Activated CD4-positive, alpha-beta T cell treated with anti-CD3 and anti-CD28 coated beads, Interleukin-2, amount 50 U/mL, for 1 hour (primary cell): ENCODE data around the gene ANO9.
"Not testable (repeated sequence)": the region's sequence is repeated elsewhere in the genome, so short reads cannot be mapped to it uniquely, and the experiment has no call there.

Experiments used
- DNase-seq: peaks from one replicate; pipeline ENCODE4 v3.0.0-alpha.2; 2020

ANO9 gene

DNA sequence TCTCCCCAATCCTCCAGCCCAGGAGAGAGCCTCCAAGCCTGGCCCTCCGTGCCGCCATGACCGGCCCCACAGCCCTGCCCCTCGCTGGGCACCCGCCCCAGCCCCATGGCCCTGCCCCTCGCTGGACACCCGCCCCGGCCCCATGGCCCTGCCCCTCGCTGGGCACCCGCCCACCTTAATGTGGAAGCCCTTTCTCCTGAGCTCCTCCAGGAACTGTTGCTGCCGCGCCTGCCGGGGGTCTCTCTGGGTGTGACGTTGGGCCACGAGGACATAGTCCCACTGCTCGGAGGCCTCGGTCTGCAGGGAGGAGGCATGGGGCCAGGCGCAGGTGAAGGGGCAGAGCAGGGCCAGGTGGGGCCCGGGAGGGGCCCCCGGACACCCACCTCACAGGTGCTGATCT, 8.2 kb downstream of the ANO9 start:
- DNase-seq = no peak

DNA sequence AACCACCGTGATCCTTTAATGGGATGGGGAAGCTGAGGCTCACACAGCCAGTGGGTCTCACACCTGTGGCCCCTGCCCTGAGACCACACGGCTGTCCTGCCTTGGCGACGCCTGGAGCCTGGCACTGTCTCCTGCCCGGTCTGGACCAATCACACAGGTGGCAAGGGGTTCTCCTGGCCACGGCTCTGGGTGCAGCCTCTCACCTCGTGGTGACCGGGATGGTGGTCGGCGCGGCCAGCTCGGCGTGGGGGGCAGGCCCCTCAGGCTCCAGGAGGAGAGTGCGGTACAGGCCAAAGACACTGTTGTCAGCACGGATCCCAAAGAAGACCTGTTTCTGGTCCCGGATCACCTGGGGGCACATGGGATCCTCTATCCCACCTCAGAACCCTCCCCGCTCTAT, 8.7 kb downstream of the ANO9 start:
- no peak for DNase-seq

DNA sequence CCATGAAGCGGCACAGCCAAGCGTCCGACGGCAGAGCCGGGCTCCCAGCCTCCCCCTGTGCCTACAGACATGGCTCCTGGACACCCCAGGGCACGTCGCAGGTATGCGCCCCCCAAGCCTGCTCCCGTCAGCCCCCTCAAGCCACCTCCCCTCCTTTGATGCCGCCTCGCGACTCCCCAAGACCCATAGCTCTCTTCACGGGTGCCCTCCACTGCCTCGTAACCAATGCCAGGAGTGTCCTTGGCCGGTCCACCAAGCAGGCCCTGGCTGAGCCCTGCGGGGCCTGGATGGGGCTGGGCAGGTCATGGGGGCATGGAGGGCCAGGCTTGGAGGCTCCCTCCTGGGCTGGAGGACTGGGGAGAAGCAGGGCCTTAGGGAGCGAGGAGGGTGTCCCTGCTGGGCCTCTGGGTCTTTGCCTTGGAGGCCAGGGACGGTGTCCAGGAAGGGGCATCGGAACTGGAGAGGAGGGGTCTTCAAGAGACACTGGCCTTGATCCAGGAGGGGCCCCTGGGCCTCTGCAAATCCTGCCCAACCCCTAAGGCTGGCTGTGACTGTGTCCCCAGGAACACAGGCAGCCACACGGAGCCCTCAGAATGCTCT, 9.2 kb downstream of the ANO9 start:
- DNase-seq = no peak

DNA sequence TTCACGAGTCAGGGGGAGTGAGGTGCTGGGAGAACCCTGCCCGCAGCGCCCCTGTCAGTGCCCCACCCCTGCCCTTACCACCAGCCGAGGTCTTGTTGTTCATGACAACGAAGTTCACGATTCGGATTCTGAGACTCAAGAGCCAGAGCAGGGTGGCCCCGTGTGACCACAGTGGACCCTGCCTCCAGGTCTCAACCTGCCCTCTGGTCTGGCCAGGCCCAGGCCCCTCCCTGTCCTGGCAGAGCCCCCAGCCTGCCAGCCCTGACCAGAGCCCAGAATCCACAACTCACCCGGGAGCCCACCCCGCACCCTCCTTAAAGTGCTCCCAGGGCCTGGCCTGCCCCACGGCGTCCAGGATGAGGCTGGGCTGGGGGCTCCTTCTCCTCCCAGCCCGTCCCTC, 9.9 kb downstream of the ANO9 start:
- no peak for DNase-seq

DNA sequence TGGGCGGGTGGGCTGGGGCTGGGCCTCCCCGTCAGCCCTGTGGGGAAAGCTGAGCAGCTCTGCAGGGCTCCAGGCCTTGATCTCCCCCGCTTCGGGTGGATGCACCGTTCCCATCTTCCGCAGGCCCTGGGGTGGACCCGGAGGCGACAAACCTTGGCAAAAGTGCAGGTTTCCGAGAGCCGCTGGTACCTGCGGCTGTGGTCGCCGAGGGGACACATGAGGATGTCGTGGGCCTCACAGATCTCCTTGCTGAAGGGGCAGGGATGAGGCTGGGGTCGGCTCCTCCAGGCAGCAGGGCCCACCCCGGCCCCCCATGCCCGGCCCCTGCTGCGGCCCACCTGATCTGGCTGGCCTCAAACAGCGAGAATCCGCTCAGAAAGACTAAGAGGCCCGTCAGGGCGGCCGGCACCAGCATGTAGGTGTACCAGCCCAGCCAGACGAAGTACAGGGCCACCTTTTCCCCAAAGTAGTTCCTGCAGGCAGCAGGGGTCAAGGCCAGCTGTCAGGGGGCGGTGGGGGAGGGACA, 11.8 kb downstream of the ANO9 start:
- DNase-seq = no peak

DNA sequence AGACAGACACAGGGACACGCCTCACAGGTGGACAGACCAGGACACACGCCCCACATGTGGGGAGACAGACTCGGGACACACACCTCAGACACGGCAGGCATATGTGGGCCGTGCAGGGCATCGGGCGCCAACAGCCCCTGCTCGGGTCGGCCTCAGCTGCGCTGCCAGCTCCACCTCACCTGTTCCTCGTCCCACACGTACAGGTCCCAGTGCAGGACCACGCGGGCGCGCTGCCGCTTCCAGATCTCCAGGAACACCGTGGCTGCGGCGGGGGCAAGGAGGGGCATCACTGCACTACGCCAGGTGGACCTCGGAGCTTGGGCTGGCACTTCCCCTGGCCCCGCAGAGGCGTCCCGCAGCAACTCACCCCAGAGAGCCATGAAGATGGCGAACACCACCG, 12.4 kb downstream of the ANO9 start:
- DNase-seq = no peak

DNA sequence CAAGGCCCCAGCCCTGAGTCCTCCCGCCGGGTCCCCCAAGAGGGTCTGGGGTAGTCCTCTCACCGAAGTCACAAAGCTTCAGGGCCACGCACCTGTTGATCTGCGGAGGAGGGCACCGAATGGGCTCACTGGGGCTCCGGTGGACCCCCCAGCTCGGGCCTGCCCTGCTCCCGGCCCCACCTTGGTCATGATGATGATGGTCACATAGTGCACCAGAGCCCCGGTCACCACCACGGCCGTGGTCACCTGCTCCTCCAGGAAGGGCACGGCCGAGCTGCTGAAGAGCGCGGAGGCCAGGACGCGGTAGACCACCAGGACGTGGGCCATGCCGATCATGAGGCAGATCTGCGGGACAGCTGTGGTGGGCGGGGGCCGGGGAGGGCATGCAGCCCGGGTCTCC, 13.5 kb downstream of the ANO9 start:
- no peak for DNase-seq

DNA sequence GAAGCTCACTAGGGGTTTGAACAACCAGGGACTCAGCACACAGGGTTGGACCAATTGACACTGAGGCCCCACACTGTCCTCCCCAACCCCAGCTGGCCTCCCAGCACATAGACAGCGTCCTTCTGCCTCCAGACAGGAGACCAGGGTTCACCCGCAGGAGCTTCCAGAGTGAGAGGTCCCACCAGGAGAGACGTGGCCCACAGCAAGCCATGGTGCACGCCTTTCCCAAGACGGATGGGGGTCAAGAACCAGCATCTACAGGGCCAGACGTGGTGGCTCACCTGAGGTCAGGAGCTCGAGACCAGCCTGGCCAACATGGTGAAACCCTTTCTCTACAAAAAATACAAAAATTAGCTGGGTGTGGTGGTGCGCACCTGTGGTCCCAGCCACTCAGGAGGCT, 15.0 kb downstream of the ANO9 start:
- no peak for DNase-seq

DNA sequence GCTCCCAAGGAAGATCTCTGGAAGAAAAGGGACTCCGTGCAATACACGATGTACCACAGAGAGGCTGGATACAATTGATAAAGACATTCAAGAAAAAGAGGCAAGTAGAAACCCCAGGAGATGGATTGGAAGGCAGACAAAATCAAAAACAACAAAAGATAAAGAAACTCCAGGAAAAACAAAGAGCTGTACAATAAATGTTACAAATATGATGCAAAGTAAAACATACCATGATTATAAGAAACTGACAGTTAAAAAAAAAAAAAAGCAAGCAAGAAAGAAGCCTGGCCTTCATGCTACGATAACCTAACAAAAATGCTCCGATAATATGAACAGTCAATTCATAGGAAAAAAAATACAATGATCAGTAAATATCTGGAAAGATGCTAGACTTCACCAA, 16.5 kb downstream of the ANO9 start:
- DNase-seq = no peak

DNA sequence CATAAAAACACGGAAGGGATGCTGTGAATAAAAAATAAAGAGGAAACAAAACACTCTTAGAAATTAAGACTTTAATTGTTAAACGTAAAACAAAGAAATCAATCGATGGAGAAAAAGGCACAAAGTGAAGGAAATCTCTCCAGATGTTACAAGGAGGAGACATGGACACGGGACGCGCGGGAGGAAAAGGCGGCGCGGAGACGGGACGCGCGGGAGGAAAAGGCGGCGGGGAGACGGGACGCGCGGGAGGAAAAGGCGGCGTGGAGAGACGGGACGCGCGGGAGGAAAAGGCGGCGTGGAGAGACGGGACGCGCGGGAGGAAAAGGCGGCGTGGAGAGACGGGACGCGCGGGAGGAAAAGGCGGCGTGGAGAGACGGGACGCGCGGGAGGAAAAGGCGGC, 17.0 kb downstream of the ANO9 start:
- DNase-seq = not testable (repeated sequence)

DNA sequence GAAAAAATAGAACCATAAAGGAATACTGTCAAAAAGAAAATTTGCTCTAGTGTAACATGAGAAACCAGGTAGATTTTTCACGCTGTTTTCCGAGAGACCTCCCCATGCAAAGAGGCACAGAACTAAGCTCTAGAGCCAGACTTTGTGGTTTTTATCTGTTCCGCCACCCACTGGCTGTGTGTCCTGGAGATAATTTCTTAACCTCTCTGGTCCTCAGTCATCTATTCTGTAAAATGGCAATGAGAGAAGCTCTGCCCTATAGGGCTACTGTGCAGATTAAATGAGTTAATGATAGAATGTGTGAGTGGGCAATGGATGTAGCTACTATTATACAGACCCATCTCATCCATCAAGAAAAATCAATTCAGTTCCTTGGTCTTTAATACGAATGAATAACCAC, 17.6 kb downstream of the ANO9 start:
- no peak for DNase-seq

DNA sequence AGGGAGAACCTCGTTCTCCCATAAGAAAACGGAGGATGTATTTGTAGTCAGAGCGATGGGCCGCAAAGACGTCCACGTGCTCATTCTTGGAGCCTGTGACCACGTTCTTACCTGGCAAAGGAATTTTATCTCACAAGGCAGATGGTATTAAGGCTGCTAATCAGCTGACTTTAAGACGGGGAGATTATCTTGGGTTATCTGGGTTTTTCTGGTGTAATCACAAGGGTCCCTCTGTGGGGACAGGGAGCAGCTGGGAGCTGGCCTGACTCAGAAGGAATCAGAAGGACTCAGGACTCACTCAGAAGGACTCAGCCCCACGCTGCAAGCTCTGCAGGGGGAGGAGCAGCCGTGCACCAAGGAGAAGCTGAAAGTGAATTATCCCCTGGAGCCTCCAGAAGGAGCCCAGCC, 19.6 kb downstream of the ANO9 start:
- no peak for DNase-seq

DNA sequence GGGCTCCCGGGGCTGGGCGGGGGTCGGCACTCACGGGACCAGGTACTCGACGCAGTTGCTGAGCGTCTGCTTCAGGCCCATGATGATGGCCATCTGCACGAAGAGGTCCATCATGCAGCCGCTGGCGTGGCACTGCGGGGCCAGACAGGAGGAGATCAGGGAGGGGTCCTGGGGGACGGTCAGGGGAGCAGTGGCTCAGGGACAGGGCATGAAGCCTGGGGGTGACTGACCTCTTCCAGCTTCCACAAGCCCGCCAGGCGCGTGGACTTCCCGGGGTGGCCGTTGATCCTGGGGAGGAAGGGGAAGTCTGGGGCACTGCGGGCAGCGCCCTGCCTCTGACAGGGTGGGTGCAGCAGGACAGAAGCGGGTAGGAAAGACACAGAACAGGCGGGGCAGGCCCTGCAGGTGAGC, 20.9 kb downstream of the ANO9 start:
- no peak for DNase-seq

DNA sequence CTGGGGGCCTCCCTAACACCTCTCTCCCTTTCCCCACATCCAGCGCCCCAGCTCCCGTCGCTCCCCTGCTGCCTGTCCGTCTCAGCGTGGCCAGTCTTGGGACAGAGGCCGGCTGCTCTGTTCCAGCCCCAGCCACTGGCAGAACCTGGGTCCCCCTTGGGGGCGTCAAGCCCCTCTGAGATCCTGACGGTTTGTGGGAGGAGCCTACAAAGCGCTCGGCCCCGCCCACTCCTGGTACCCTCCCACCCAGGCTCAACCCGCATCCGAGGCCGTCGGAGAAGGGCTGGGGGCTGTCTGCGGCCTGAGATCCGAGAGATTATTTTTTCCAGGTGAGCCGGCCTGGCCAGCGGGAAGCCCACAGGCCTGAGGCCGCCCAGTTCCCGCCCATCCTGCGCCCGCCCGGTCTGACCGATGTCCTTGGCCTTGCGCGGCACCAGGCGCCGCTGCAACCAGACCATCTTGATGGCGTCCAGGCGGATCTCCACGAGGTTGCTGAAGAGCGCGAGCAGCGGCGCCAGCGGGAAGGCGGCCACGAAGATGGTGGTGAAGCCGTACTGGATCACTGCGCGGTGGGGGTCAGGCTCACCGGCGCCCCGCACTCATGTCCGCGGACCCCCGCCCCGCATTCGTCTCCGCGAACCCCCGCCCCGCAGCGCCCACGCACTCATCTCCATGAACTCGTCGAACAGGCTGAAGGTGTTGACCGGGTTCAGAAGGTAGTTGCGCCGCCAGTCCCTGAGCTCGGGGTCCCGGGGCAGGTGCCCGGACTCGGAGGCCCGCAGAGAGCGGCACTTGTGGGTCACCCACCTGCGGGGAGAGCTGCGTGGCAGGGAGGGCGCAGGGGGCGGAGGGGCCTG, 21.5 kb downstream of the ANO9 start:
- no peak for DNase-seq

DNA sequence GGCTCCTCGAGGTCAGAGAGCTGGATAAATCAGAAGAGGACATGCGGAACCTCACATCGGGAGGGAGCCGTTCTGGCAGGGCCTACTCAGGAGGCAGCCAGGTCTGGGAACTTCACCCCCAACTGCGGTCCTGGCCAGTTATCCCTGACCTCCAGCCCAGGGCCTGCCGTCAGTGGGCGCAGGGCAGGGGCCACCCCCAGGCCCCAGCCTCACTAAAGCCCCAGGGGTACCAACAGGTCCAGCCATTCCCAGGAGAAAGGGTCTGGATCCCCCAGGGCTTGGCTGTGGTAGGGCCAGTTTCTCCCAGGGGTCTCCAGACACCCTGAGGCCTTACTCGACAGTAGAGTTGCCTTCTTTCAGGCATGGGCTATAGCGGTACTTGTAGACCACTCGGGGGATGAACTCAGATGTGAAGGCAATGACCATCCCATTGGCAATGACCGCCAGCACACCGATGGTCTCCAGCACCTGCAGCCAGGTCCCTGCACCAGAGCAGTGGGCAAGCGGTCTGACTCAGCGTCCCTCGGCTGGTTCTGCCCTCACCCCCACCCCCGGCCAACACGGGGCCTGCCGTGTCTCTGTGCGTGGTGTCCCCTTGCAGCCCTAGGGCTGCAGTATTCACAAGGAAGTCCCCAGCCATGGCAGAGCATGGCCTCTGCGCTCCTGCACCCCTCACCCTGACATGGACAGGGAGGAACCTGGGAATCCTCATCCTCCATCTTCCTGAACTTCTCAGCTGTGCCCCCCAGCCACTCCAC, 22.4 kb downstream of the ANO9 start:
- no peak for DNase-seq

DNA sequence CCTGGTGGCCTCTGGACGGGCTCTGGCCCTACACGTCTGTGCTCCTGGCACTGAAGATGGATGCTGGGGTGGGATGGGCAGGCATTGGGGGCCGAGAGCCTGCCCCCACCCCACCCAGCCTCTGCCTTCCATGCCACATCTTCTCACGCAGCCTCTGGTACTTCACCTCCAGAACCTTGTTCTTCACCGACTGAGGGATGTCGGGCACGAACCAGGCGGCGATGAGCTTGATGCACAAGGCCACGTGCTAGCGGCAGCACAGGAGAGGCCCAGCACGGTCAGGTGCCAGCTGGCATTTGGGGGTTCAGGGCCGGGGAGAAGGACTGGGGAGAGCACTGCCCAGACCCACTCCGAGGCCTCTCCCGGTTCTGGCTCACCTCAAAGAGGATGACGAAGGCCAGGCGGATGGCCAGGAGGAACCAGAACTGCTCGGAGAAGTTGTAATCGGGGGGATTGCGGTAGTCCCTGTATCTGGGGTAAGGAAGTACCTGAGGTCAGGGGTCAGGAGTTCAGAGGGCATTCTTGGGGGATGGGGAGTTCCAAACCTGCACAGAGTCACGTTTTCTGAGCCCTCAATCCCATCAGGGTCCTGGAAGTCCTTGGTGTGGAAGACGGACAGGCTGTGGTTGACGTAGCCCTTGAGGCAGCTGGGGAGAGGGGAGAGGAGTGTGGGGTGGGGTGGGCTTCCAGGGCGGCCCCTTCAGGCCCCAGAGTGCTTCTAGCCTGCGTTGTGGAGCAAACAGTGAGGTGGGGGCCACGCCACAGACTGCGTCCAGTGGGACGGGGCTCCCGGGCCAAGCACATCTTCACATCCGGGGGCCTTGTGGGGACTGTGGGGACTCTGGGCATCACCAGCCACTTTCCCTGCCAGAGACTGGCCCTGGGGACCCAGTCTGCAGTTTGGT, 23.2 kb downstream of the ANO9 start:
- no peak for DNase-seq

DNA sequence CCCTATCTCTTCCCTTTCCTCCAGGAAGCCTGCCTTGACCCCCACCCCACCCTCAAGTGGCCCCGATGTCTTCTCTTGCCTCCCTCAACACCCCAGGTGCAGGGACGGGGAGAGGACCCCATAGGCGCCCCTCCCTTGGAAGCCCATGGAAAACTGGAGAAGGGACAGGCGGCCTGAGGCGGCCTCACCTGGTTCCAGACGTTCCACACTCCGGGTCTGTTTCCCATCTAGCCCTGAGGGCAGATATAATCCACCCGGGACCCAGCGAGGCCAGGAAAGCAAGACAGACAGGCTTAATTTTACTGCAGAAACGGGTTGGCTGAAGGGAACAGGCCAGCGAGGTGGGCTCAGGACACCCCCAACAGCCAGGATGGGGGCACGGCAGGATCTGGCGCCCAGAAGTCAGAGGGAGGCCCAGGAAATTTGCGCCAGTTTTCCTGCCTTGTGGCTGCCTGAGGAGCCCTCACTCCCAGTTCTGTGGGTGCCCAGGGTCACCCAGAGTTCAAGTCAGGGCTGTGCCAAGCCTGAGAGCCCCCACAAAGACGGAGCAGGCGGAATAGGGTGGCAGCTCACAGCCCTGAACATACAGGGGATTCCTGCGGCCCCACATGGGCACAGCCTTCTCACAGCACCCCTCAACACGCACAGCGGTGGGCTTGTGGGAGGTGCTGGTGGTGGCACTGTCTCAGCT, 24.0 kb downstream of the ANO9 start:
- DNase-seq = no peak

DNA sequence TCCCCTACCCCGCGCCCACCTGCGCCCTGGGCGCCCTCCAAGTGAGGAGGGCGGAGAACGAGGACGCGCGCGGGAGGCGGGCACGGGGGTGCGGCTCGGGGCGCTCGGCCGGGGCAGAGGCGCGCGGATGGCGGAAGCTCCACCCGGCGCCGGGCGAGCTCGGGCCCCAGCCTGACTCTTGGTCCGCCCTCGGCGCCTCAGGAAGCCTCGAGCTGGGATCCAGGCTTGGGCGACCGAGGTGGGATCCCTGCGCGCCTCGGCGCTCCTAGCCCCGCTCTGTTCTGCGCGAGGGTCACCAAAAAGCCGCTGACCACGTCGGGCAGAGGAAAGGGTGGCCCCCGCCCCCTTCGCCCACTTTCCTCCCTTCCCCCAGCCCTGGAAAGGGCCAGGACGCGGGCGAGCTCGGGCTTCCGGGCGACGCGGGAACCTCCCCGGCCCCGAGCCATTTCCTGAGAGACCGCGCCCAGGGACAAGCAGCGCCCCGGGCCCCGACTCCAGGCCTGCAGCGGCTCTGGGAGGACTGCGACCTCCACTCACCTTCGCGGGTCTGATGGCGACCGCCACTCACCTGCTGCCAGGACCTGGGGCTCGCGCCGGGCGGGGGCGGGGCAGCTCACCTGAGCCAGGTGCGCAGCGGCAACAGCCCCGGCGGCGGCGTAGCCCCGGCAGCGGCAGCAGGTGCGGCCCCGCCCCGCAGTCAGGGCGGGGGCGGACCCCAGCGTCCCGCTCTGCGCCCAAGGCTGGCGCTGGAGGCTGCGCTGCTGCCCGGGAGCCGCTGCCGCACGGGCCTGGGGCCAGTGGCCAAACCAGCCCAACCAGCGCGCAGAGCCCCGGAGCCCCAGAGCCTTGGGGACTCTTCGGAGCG, 24.8 kb downstream of the ANO9 start:
- peak; percentile 36 for DNase-seq

DNA sequence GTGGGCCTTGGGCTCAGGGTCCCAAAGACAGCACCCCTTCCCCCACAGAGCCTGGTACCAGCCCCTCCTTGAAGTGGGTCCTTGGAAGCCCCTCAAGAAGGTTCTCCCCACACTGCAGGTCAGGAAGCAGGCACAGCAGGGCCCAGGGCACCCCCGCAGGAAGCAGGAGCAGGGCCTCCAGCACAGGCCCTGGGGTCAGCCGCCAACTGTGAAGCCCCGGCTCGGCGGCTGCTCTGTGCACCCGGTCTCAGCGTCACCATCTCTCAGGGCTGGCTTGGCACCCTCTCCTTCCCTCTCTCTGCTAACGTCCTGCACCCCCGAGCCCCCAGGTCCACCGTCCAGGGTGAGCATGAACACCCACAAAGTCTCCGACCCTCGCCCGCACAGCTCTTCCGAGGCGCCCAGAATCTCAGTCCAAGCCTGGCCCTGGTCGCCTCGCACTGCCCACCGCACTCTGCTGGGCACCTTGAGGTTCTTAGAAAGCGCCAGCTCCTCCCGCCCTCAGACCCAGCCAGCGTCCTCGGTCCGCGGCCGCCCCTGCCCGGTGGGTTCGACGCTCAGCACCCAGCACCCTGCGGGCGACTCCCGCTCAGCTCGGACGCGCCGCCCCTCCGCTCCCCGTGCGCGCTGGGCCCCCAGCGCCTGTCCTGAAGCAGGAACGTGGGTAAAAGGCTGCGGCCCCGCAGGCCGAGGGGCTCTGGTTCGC, 25.6 kb downstream of the ANO9 start:
- no peak for DNase-seq

DNA sequence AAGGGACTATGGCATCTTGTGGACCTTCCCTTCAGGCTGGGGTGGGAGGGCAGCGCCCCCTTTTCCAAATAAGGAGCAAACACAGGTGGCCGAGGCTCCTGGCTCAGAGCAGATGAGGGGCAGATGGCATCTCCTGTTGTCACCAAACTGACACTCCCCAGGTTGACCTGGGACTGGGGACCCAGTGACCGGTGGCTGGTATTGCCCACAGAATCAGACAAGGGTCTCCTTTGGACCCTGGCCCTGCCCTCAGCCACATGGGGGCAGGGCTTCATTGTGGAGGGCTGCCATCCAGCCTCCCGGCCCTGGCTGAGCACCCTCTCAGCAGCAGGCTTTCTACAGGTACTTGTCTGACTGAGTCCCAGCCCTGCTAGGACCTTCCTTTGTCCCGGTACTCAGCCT, 26.2 kb downstream of the ANO9 start:
- DNase-seq = no peak
